ENCODE measurements around the gene TTC39A. TPM values are rescaled to one million over a fixed set of nuclear protein-coding genes. Genes with fewer than 3 reads are reported as not detected.

The TTC39A gene
- total RNA-seq, 1 donor from 2014 or later, result 21.3 TPM

DNA sequence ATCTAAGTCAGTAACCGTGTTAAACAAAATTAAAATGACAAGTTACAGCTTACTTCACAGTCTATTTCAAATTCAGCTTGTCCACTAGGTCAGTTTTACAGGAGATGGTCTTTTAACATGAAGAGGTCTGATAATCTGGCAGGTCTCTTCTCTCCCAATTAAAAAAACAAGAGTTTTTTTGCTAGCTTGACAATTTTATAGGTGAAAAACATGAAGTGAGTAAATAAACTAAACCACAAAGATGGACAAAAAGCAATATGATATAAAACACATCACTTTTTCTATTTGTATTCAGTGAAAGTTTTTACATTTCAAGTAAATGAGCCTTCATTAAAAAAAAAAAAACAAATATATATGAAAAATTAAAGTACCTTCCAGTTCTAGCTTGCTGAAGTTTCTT, 25.0 kb upstream of the TTC39A start:
- DNase-seq (ENCODE audit: low read depth), result no peak
- no peak overlapping the region for H3K4me3 ChIP-seq (ENCODE audit: low read depth, low read length)
- TF ChIP-seq, protein P1, sequence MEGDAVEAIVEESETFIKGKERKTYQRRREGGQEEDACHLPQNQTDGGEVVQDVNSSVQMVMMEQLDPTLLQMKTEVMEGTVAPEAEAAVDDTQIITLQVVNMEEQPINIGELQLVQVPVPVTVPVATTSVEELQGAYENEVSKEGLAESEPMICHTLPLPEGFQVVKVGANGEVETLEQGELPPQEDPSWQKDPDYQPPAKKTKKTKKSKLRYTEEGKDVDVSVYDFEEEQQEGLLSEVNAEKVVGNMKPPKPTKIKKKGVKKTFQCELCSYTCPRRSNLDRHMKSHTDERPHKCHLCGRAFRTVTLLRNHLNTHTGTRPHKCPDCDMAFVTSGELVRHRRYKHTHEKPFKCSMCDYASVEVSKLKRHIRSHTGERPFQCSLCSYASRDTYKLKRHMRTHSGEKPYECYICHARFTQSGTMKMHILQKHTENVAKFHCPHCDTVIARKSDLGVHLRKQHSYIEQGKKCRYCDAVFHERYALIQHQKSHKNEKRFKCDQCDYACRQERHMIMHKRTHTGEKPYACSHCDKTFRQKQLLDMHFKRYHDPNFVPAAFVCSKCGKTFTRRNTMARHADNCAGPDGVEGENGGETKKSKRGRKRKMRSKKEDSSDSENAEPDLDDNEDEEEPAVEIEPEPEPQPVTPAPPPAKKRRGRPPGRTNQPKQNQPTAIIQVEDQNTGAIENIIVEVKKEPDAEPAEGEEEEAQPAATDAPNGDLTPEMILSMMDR (conservative IDR thresholded peaks at IDR 0.05; ENCODE audit: low read depth, low read length), result no peak

DNA sequence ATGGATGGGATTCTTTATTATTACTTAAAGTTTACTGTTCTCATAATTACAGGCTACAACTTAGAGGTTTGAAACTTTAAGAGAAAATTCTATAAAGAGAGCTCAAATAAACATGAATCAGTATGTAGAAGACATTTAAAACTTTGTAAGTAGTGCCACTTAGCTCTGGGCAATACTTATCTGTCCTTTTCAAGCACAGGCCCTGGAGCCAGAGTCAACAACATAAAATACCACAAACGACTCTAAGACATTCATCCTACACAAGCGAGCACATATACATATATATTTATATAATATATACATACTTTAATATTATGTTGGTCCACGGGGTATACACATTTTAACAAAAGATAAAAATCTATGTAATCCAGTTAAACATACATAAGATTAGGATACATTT, 24.1 kb upstream of the TTC39A start:
- TF ChIP-seq, protein P1 (conservative IDR thresholded peaks at IDR 0.05; ENCODE audit: low read depth, low read length), result no peak
- no peak for DNase-seq (ENCODE audit: low read depth)
- no peak overlapping the region for H3K4me3 ChIP-seq (ENCODE audit: low read depth, low read length)

DNA sequence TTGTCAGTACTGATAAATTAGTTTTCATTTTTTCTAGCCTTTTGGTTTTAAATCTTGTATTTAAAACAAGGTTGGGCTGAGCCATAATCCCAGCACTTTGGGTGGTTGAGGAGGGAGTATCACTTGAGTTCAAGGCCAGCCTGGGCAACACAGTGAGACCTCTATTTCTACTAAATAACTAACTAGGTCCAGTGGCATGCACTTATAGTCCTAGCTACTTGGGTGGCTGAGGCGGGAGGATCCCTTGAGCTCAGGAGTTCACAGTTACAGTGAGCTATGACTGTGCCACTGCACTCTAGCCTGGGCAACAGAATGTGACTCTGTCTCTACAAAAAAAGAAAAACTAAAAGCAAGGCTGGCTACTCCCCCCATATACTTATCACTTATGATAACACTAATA, 21.5 kb upstream of the TTC39A start:
- TF ChIP-seq, protein P1 (conservative IDR thresholded peaks at IDR 0.05; ENCODE audit: low read depth, low read length), result no peak
- no peak overlapping the region for H3K4me3 ChIP-seq (ENCODE audit: low read depth, low read length)
- DNase-seq (ENCODE audit: low read depth), result no peak

DNA sequence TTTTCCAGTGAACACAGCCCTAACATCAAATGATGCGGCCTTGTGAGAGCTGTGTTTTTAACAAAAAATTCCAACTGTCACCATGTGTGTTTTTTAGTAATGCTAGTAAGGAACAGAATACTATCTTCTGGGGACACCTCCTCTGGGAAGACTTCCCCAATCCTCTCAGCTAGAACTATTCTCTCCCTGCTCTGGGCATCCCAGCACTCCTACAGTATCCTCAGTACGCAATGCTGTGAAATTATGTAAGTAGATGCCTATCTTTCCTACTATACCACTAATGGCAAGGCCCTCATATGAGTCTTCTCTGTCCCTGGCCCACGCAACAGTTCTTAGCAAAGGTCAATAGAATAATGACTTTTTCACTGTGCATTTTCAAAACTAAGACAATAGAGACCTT, 19.5 kb upstream of the TTC39A start:
- TF ChIP-seq, protein P1 (conservative IDR thresholded peaks at IDR 0.05; ENCODE audit: low read depth, low read length), result no peak
- no peak for DNase-seq (ENCODE audit: low read depth)

DNA sequence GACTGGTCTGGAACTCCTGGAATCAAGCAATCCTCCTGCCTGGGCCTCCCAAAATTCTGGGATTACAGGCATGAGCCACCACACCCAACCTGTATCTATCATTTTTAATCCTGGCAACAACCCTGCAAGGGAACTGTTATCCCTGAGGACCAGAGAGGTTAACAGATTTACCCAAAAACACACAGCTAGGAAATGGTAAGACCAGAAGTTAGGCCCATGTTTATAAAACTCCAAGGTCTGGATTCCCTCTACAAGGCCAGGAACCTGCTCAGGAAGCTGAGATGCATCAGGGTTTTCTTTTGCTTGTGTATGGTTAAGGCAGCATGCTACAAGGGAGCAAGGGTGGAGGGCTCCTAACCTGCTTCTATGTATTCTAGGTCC, 17.8 kb upstream of the TTC39A start:
- DNase-seq (ENCODE audit: low read depth), result no peak
- TF ChIP-seq, protein P1 (conservative IDR thresholded peaks at IDR 0.05; ENCODE audit: low read depth, low read length), result no peak

More for the DNA sequence above, 19.5 kb upstream of the TTC39A start:
- H3K4me3 ChIP-seq (ENCODE audit: low read depth, low read length), result no peak overlapping the region

DNA sequence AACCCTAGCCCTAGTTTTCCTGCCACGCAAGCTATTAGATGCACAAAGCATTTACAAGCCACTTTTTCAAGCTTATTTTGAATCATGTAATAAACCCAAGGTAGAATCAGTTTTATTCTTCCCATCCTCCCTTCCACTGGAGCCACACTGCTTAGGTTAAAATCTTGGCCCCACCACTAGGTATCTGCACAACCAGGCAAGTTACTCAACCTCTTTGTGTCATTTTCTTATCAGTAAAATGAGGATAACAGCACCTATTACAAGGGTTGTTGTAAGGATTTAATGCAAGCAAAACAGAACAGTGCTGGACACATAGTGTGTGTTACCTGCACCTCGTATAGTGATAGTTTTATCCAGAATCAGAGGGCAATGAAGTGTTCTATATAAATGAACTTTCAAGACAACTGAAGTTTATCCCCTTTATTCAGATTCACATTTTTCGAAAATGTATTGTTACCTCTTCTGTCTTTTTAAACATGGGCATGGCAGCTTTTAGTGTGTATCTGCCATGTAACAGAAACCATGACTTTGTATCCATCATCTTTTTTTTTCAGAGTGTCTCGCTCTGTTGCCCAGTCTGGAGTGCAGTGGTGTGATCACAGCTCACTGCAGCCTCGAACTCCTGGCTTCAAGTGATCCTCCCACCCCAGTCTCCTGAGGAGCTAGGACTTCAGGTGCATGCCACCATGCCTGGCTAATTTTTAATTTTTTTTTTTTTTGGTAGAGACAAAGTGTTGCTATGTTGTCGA, 17.2 kb upstream of the TTC39A start:
- no peak for DNase-seq (ENCODE audit: low read depth)
- TF ChIP-seq, protein P1 (conservative IDR thresholded peaks at IDR 0.05; ENCODE audit: low read depth, low read length), result no peak
- no peak overlapping the region for H3K4me3 ChIP-seq (ENCODE audit: low read depth, low read length)

More for the DNA sequence above, 17.8 kb upstream of the TTC39A start:
- H3K4me3 ChIP-seq (ENCODE audit: low read depth, low read length), result no peak overlapping the region

Measured in epithelial cell of proximal tubule (primary cell).